HG03520 (cell line): ENCODE data around the gene IFIH1.
A peak's percentile ranks its signal among the peaks of the same experiment; 100 is the strongest.

ENCODE experiments used
- ATAC-seq: cut with Tn5 transposase; IDR thresholded peaks from one replicate; pipeline ENCODE4 v1.9.1; 2021; ENCODE audit warnings: mild to moderate bottlenecking, moderate library complexity; ENCODE audit not compliant: unreplicated experiment

IFIH1 gene

DNA sequence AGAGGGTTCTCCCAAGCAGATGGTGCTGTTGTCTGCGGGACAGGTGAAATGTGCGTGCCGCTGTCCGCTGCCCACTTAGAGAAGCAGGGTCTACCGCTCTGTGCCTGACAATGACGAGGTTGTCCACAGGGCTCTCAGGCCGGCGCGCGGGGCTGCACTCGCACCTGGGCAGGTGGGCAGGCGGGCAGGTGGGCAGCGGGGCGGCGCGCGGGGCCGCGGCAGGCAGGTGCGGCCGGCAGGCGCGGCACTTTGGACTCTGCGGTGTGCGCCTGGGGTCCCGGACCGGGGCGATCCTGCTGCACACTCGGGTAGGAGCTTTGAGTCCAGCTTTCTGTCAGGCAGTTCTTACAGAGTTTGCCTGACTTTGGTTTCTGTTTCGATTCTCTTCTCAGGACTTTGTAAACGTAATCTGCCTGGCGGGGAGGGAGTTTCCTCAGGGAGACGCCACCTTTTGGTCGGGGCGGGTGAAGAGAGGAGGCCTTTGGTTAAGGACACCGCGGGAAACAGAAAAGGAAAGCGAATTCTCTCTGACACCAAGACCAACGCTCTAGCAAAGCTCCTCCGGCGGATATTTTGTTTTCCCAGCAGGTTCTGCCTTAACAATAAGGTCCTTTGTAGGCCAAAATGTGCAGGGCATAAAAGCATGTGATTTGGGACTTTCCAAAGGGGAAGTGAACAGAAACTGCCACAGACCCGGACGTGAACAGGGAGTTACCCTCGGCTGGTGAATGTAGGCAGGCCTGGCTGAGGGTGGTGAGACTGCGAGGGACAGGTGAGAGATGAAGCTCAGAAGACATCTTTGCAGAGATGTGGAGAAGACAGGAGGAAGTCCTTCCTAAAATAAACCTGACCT, at the start of gene IFIH1:
TSS of gene IFIH1 (minus strand) at position 357 of the 853 bp plus-strand sequence. CDS start 377 bp downstream, outside the sequence.
- ATAC-seq: peak; percentile 83

GRCh38 chr2:162365392-162365791, 46.9 kb upstream of the IFIH1 start:
- no peak for ATAC-seq

GRCh38 chr2:162344617-162344950, 26.1 kb upstream of the IFIH1 start:
- ATAC-seq: no peak

GRCh38 chr2:162343824-162344616, 25.5 kb upstream of the IFIH1 start, which contains the start of gene GCA:
Gene GCA, plus strand, starts transcription at chr2:162344132. Its CDS starts 117 bp downstream, at chr2:162344249.
- ATAC-seq: peak; percentile 99

- peak; percentile 0 for ATAC-seq
Measured at GRCh38 chr2:162343492-162343823, 25.0 kb upstream of the IFIH1 start.

DNA sequence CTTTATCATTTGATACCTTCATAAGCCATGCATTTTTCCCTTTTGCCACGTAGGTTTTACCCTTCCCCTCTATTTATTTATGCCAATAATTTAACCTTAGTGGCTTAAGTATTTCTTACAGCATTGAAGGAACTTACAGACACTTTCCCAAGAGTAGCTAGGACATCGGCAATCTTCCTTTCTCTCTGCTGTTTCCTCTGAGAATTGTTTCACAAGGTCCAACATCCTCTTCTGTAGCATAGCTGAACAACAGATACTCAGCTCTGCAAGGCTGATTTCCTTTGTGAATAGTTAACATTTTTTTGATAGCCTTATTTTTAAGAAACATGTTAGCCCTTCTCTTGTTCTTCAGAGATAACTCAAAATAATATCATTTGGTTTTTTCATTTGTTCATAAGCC, 24.4 kb upstream of the IFIH1 start:
- ATAC-seq: no peak

DNA sequence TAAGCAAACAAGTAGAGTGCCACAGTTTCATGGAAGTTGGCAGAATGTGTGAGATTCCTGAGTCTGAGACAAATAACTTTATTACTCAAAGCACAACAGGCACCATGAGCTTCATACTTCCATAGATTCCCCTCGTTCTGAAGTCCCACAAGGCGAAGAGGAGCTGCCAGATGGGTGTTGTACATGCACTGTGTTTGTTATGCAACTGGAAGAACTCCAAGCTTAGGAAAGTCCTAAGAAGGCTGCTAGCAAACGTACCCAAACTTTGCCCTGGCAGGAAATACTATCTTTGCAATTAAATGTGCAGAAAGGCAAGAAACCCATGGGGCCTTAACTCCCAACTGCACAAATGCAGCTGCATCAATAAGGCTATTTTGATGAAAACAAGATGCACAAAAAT, 23.8 kb upstream of the IFIH1 start:
- no peak for ATAC-seq

GRCh38 chr2:162340822-162341221, 22.3 kb upstream of the IFIH1 start:
- ATAC-seq: no peak

- no peak for ATAC-seq
Measured at GRCh38 chr2:162337868-162338267, 19.4 kb upstream of the IFIH1 start.

DNA sequence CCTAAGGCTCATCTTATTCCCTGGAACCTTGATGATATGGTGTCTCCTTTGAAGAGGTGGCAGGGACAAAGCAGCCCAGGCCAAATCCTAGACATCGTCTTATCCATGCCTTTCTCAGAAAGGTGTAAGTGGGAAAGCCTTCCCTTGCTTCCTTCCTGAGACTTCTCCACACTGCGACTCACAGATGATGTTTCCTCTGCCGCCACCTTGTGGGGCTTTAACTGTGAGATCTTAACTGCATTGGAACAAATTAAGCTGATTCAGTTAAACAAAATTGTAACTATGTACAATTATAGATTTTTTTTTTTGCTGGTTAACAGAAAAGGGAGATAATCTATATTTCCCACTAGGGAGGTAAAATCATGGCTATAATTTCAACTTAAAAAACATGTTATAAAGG, 15.5 kb upstream of the IFIH1 start:
- peak; percentile 57 for ATAC-seq

DNA sequence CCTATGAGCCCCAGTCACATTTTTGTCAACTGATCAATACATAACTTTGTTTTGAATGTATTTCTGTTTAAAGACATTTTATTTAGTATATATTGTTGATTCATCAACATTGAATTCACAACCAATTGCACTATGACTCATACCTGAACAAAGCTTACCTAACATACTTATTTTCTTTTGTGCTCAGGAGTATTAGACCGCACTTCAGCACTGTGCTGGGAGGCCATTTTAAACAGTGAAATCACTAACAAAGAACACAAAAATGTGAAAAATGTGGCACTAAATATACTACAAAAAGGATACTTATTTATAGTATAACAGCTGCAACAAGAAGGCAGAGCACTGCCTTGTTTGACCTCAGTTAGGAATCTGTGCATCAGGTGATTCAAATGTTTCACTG, 12.4 kb upstream of the IFIH1 start:
- no peak for ATAC-seq

- no peak for ATAC-seq
Measured at GRCh38 chr2:162328424-162329157, 10.1 kb upstream of the IFIH1 start.

GRCh38 chr2:162327806-162328205, 9.3 kb upstream of the IFIH1 start:
- ATAC-seq: no peak

GRCh38 chr2:162327134-162327769, 8.8 kb upstream of the IFIH1 start:
- ATAC-seq: no peak

DNA sequence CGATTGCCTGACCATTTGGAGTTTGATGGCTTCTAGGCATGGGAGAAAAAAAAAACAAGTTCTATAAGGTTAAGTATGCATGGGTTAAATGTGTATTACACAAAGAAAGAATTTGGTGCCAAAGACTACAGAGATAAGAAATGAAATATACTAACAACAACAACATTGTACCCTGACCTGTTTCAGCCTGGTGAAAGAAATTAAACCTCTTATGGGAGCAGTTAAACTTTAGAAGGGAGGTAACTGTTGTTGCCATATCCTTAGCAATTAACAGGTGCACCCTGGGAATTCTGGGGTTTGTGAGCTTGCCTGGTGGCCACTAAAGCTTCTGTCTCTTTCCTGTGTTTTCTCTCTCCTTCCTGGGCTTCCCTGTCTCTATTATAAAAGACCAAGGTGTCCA, 6.5 kb upstream of the IFIH1 start:
- no peak for ATAC-seq

GRCh38 chr2:162320864-162321517, 2.5 kb upstream of the IFIH1 start:
- no peak for ATAC-seq

- peak; percentile 6 for ATAC-seq
Measured at GRCh38 chr2:162317861-162318327, 590 bp downstream of the IFIH1 start.

- no peak for ATAC-seq
Measured at GRCh38 chr2:162317058-162317742, 1.3 kb downstream of the IFIH1 start.

GRCh38 chr2:162316590-162316989, 1.9 kb downstream of the IFIH1 start:
- ATAC-seq: no peak

DNA sequence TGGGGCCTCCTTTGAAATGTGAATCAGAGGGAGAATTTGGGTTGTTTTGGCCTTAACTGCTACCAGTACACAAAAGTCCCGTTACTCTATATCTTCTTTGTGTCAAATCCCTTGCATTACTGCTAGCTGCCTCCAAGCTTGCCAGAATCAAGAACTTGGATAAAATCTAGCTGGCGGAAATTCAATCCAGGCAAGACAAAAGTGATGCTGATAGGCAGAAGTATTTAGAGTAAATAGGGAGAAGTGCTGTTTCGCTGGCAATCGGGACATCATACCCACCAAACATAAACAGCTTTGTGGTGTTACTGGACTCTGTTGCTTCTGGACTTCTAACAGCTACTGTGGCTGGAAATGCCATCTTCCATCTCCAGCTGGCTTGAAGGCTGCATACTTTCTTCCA, 2.5 kb downstream of the IFIH1 start:
- ATAC-seq: no peak
